GM18517 (cell line): ENCODE results near the gene SNRPA1.

Experiments used
- ATAC-seq: cut with Tn5 transposase; IDR thresholded peaks from one replicate; pipeline ENCODE4 v1.9.1; 2021; ENCODE audit warnings: mild to moderate bottlenecking, moderate library complexity; ENCODE audit not compliant: unreplicated experiment

SNRPA1 gene

GRCh38 chr15:101264911-101265641 lies 30.0 kb downstream of the SNRPA1 start:
- no peak for ATAC-seq

- ATAC-seq: no peak
Measured at GRCh38 chr15:101264011-101264410, 31.0 kb downstream of the SNRPA1 start.

GRCh38 chr15:101262551-101262950 lies 32.5 kb downstream of the SNRPA1 start:
- ATAC-seq: no peak

- no peak for ATAC-seq
Measured at GRCh38 chr15:101258238-101259144, 36.6 kb downstream of the SNRPA1 start.

GRCh38 chr15:101256757-101257156 lies 38.3 kb downstream of the SNRPA1 start:
- no peak for ATAC-seq

GRCh38 chr15:101255615-101256241 lies 39.3 kb downstream of the SNRPA1 start:
- no peak for ATAC-seq

- no peak for ATAC-seq
Measured at GRCh38 chr15:101255051-101255395, 40.0 kb downstream of the SNRPA1 start.

- ATAC-seq: no peak
Measured at GRCh38 chr15:101254157-101255050, 40.6 kb downstream of the SNRPA1 start.

- peak; percentile 1 for ATAC-seq
Measured at GRCh38 chr15:101252836-101253235, 42.2 kb downstream of the SNRPA1 start.

GRCh38 chr15:101251830-101252820 lies 42.9 kb downstream of the SNRPA1 start, which contains the start of gene CHSY1:
TSS of gene CHSY1 (minus strand) at chr15:101252048. CDS start at chr15:101251456, 592 bp downstream.
- peak; percentile 64 for ATAC-seq

GRCh38 chr15:101250873-101251829 lies 43.9 kb downstream of the SNRPA1 start:
- peak; percentile 36 for ATAC-seq

- no peak for ATAC-seq
Measured at GRCh38 chr15:101250341-101250831, 44.7 kb downstream of the SNRPA1 start.

- ATAC-seq: no peak
Measured at GRCh38 chr15:101248274-101248673, 46.8 kb downstream of the SNRPA1 start.

GRCh38 chr15:101246824-101247745 lies 48.0 kb downstream of the SNRPA1 start:
- no peak for ATAC-seq

GRCh38 chr15:101246391-101246790 lies 48.7 kb downstream of the SNRPA1 start:
- no peak for ATAC-seq

- ATAC-seq: no peak
Measured at GRCh38 chr15:101244889-101245668, 50.0 kb downstream of the SNRPA1 start.
